NCI-H446 (cell line): Measurements from ENCODE around the gene LRRC9.
A peak's percentile ranks its signal among the peaks of the same experiment; 100 is the strongest.
"Not testable (repeated sequence)": the region's sequence is repeated elsewhere in the genome, so short reads cannot be mapped to it uniquely, and the experiment has no call there.

Source experiments
- DNase-seq, 2 experiments: peaks; one replicate each; lab custom pipeline; 2025; lab: John Stamatoyannopoulos, UW

LRRC9 gene

DNA sequence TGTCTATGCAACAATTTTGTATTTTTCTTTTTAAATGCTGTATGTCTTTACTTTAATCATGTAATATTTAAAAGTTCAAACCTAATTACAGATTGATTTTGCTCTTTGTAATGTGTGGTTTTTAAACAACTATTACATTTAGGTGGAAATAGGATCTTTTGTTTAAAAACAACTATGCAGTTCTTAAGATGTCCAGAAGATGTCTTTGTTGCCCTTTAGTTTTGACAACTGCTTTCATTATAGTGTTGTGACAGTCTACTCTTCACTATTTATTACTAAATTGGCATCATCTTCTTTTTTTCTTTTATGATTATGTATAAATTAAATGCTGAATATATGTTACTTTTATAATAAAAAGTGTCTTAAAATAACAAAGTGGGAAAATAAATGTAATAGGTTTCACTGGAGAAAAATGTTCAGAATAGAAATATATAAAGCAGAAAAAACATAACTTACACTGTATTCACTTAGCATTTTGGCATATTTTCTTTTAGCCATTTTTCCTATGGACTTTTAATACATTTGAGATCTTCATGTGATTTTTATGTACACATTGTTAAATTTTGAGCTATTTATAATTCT is 144.6 kb downstream of the LRRC9 start:
- DNase-seq, result peak in 1 of 2 experiments; percentile 36

DNA sequence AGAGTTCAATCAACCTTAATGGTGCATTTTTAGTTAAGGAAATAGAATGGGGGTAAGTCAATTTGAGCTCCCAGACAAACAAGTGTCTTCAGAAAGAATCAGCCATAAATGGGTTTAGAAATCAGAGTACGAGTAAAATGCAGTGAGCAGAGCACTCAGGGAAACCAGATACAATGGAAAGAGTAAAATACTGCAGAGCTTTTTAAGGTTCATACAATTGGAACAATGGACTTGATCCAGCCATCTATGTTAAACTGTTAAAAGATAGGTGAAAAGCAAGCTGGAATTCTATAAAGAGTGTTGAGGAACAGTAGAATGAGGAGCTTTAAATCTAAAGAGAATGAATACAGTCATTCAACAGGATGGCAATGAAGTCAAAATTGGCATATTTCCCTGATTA is 147.9 kb downstream of the LRRC9 start:
- no peak for DNase-seq

DNA sequence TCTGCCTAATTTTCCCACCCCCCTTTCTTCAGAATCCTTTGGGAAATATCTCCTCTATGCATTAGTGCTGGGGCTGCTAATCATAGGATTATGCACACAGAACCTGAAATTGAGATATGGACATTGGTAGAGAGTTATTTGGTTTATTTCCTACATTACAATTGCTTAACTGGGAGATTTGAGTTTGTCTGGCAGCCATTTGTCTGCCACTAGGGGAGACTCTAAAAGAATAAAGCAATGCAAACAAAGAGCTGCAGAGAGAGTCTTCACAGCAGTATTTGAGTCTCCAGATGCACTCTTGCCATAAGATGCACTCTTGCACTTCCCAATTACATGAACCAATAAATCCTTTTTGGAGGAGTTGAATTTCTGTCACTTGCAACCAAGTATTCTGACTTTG is 159.8 kb downstream of the LRRC9 start:
- no peak for DNase-seq

DNA sequence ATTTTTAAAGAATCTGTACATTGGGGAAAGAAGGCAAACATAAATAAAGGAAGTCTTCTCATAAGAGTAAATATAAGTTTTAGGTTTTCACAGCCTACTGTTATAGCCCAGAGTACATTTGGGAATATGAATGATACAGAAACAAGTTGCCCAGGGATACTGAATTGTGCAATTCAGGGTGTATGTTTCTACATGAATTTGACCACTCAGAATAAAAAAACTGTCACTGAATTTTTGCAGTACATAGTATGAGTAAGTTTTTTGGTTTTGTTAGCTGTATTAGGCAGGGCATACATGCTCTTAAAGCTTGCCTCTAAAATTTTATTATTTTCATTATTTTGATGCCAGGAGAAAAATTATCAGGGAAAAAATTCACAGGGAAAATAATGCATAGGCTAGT is 165.1 kb downstream of the LRRC9 start:
- DNase-seq, result no peak

DNA sequence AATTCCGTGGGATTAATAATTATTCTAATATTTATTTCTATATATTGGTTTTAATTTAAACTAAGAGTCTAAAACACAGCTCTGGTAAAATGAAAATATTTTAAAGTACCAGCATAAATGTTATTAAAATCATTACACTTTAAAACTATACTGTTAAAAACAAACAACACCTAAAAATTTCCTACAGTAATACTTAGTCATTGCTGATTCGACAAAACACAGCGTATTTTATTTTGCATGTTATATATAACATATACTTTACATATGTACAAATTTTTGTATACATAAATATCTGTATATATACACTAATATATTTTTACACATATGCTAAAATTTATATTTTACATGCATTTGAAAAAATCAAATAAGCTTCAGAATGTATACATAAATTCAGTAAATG is 165.7 kb downstream of the LRRC9 start:
- no peak for DNase-seq

DNA sequence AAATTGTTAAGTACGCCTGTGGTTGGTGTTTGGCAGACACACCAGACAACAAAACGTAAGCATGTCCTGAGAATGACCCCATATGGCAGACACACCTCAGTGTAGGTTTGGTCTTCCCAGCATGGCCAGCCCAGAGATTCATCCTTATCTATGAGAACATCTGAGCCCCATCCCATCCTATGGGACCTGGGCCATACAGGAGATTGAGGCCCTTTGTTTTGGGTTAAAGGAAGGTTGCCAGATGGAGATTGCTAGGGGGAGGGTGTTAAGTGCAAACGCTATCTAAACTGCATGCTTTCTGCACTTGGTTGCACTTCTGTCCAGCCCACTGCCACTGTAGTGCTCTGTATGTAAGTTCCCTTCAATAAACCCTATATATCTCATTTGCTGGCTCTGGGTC is 167.7 kb downstream of the LRRC9 start:
- DNase-seq, result no peak

DNA sequence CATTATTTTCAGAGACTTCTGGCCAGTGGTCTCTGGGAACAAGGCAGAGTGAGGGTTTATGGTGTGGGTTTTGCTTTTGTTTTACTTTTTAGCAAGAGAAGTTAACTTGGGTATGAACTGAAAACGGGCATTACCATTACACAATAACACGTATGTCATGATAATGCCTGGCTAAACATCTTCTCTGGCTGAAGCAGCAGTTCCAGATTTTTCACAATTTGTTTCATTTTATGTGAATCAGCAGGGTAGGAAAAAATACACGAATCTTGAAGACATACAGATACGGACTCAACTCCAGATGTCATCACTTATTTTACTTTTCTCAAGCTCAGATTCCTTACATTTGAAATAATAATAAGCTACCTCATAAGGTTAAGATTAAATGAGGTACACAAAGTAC is 169.3 kb downstream of the LRRC9 start:
- DNase-seq, result no peak

DNA sequence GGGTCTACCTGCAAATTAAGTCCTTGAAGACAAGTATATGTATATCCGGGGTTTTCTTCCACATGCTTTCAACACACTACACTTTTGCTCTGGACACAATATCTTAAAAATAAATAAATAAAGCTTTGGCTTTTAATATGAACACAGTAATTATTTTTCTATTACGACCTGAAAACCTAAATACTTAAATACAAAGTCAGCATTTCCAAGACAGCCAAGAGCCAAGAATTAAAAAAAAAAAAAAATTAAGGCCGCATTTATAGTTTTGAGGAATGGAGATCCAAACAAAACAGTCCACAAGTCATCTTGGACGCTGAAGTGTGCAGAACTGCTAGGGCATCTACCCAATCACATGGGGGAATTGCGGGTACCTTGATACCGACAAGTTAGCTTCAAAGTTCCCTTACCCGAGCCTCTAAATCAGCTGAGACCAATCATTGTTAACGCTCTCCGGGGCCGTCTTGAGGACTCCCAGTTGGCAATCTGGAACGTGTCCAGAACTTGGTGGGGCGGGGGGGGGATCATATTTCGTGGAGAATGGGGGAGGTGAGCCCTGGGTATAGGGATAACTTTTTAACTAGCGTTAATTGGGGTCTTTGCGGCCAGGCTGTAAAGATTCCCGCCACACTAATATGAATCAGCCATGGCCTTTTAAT is 171.0 kb downstream of the LRRC9 start:
- peak; percentile 67 to 83 for DNase-seq

DNA sequence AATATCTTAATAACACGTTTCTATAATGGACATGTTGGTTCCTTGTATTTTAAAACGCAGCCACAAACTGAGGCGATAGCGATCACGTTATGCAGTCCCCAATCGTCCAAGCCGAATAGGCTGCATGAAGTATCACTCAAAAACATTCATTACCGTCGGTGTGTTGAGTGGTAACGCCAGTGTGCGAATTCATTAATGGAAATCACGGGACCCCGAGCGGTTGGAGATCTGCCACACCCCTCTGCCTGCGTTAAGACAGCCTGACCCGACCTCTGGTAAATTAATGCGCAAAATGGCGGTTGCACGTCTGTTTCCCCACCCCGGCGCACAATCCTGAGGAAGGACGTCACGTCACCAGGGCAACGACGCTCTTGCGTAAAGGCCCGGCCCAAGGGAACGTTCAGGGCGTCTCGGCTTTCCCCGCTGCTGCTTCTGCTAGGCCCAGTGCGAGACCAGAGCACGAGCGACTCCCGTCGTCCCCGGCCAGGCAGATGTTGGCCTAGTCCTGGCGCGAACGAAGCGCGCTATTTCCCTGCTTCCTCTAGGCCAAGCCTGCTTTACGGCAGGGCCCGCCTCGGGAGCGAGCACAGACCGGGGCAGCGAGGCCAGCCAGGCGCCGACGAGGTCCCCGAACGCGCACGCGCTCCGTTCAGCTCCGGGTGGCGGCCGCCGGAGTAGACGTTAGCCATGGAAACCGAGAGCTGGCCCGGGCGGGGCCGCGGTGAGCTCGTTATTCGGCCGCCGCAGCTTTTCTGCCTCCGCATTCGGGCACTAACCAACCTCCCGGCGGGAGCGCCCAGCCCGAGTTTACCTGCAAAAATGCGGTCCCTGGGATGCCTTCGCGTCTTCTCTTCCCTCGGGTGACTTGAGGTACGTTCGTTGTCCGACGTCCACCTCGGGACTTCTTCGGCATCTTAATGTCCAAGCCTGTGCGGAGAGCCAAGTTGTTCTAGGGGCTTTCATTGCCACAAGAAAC is 171.9 kb downstream of the LRRC9 start, which contains the start of gene PCNX4:
TSS of gene PCNX4 (plus strand) at position 374 of the 976 bp plus-strand sequence. CDS start 15,716 bp downstream, outside the sequence.
- peak; percentile 98 to 99 for DNase-seq

DNA sequence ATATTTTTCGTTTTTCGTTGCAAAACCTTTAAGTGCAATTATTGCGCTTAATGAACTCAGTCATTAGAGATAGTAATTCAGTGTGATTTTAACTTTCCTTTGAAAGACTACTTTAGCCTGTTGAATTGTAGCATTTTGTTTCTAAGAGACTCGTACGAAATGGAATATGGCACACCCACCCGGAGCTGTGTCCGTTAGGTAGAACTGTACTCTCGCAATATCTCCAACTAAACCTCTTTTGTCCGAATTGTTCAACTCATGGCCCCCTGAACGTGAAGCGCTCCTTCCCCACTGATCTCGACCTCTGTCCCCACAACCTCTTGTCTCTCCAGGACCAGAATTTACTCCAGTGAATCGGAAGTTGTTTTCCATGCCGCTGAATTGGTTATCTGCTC is 172.6 kb downstream of the LRRC9 start:
- DNase-seq, result peak; percentile 23 to 54

DNA sequence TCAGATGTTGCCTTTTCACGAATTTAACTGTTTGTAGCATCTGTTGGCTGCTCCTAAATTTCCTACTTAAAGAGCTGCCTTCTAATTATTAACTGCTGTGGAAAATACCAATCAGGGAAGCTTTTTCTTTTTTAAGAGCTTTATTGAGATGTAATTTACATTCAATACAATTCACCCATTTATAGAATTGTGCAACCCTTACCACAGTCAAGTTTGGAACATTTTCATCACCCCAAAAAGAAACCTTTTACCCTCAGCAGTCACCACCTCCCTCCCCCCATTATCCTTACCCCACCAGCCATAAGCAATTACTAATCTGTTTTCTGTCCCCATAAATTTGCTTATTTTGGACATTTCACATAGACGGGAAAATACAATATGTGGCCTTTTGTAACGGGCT is 173.1 kb downstream of the LRRC9 start:
- no peak for DNase-seq

DNA sequence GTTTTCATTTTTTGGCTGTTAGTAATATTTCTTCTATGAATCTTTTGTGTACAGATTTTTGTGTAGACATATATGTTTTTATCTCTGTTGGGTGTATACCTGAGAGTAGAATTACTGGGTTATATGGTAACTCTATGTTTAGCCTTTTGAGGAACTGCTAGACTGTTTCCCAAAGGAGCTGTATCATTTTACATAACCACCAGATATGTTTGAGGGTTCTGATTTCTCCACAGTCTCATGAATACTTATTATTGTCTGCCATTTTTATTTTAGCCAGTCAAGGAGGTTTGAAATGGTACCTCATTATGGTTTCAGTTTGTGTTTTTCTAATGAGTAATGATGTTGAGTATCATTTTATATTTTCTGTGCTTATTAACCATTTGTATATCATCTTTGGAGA is 173.7 kb downstream of the LRRC9 start:
- no peak for DNase-seq

DNA sequence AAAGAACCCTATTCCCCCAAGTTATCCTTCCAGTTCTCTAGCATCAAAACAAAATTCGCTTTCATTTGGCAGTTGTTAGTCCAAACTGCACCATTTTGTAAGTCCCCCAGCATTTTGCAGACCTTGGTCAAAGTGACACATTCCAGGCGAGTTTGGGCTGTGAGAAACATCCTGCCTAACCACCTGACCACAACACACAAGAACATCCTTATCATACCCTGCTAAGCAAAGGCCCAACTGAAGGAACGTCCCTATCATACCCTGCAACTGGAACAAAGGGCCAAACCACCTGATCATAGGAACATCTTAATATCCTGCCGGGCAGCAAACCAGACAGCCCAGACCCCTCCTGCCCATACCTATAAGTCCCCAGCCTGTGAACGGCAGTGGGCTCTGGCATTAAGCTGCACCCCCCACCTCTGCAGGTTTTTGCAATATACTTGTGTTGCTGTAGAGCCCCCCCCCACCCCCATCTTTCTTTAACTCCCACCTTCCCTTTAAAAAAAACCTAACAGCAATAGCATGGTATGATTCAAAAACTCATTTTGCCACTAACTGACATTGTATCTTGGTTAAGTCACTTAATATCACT is 174.5 kb downstream of the LRRC9 start:
- no peak for DNase-seq

DNA sequence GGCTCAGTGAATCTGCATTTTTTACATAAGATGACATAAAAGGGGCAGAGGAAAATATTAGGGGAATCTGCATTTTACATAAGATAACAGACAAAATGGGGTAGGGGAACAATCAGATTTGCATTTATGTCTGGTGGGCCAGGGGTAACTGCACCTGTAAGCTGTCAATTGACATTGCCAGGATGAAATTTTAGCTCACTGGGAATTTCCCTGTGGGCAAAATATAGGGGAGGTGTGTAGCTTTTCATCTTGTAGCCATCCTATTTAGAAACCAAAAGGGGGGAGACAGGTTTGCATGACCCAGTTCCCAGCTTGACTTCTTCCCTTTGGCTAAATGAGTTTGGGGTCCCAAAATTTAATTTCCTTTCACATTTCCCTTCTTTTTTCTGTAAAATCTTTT is 175.3 kb downstream of the LRRC9 start:
- no peak for DNase-seq

DNA sequence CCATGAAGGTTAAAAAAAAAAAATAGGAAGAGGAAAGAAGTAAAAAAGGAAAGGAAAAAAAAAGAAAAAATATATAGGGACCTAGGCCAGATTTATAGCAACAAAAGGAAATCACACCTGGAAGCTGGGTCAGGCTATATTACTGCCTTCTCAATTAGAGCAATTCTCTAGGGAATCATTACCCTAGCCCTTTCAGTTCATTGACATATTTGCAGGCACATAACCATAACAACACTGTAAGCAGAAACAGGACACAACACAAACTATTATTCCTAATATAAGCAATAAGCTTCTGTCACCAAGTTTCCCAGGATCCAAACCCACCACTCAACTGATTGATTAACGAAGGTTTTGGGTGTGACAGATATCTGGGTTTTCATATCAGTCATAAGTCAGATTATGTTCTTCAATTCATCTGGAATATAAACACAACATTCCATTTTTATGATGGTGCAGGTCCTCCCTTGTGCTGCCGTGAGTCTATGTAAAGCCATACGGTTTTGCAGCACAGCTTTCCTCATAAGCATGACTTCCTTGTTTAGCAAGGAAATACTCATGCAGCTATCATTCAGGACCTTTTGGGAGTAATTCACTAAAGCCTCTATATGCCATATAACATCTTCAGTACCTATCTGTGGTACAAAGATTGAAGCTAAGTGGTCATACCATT is 176.0 kb downstream of the LRRC9 start:
- no peak for DNase-seq

DNA sequence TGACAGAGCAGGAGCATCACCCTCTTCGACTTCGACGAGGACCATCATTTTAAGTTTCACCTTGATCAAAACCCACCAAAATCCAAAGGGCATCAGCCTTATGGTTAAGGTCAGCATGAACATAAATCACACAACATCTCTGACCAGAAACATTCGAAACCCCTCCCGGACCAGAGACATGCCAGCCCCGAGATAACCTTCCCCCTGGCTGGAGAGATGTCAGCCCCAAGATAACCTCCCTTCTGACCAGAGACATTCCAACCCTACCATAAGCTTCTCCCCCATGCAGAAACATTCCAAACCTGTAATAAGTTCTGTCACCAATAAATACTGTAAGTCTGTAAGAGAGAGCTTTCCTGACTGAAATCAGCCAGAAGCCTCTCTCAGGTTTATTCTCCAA is 178.0 kb downstream of the LRRC9 start:
- no peak for DNase-seq

DNA sequence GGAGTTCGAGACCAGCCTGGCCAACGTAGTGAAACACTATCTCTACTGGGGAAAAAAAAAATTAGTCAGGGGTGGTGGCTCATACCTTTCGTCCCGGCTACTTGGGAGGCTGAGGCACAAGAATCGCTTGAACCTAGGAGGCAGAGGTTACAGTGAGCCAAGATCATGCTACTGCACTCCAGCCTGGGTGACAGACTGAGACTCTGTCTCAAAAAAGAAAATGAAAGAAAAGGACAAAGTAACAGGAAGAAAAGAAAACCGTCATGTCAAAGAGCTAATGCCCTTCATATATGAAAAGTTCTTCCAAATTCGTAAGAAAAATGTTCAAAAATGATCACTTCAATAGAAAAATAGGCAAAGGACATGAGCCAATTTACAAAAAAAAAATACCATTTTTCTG is 179.9 kb downstream of the LRRC9 start:
- not testable (repeated sequence) for DNase-seq

DNA sequence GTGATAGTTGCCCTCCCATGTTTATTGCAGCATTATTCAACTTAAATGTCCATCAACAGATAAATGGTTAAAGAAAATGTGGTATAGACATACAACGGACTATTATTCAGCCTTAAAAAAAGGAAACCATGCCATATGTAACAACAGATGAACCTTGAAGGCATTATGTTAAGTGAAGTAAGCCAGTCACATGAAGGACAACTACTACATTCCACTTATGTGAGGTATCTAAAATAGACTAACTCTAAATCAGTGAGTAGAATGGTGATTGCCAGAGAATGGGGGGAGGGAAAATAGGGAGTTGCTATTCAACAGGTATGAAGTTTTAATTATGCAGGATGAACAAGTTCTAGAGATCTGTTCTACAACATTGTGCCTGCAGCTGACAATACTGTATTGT is 181.8 kb downstream of the LRRC9 start:
- no peak for DNase-seq

DNA sequence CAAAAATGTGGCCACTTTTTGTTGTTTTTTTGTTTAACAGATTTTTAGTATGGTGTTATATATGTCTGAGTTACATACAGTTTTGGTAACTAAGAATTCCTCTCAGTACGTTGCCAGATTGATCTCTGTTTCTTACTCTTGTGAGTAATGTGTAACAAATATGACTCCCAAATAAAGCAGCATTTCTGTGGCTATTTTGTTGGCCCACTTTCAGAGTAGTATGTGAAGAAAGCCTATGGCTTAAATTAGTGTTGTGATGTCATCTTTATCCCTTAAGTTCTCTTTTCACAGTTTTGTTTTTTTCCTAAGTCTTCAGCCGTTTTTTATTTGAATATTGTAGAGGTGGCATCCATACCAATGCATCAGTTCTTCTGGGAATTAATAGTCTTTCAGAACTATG is 182.4 kb downstream of the LRRC9 start:
- DNase-seq, result no peak

DNA sequence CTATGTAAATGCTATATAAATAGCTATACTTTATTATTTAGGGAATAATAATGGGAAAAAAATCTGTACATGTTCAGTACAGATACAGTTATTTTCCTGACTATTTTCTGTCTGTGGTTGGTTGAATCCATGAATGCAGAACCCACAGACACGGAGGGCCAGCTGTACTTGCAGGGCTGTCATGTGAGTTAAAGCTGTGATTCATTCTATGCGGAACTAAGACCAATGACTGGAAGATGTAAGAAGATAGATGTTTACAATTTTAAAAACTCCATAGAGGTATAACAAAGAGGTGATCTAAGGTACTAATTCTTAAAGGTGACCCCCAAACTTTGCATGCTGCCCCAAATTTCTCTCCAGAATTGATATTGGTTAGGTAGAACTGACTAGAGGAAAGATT is 186.4 kb downstream of the LRRC9 start:
- no peak for DNase-seq

DNA sequence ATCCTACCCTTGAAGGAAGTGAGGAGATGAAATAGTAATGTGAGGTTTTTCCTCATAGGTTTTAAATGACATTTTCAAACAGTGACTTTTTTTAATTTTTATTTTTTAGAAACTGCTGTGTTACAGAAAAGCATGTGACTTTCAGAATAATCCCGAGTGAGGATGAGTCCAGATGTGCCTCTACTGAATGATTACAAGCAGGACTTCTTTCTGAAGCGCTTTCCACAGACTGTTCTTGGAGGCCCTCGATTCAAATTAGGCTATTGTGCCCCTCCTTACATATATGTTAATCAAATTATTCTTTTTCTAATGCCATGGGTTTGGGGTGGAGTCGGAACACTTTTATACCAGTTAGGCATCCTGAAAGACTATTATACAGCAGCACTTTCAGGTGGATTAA is 187.5 kb downstream of the LRRC9 start:
- no peak for DNase-seq

DNA sequence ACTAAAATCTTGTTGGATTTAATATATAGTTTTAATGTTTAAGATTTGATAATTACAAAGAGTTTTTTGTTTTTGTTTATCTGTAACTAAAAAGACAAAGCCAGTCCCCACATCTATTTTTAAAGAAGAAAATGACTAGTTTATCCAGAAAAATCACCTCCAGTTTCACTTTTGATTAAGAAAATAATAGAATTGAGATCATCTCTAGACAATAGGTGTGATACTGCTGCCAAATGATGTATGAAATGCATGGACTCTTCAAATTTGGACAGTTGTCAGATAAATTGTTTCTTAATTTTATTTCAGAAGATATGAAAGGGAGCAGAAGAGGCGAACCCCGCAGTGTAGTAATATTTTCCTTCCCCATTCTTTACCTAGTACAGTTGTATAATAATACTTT is 191.8 kb downstream of the LRRC9 start:
- DNase-seq, result no peak
